Activated CD8-positive, alpha-beta memory T cell treated with anti-CD3 and anti-CD28 coated beads, Interleukin-2, amount 50 U/mL, for 4 hours (primary cell): ENCODE results near the gene ASF1B.
A peak's percentile ranks its signal among the peaks of the same experiment; 100 is the strongest.

Experiments used
- DNase-seq: peaks from one replicate; pipeline ENCODE4 v3.0.0-alpha.2; 2020

Gene ASF1B

DNA sequence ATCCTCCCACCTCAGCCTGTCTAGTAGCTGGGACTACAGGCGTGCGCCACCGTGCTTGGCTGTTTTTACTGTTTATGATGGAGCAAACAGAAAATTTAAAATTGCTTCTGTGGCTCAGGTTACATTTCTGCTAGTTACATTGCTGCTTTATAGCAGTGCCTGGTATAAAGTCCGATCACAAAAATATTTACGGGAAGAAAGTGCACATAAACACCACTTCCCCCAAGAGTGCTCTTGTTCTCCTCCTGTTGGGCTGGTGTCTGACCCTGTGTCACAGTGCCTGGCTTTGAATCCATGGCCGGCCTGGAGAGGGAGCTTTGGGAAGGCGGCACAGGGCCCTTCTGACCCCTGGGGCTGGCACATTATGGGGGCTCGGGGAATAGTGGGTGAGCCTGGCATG lies 30.7 kb downstream of the ASF1B start:
- no peak for DNase-seq

DNA sequence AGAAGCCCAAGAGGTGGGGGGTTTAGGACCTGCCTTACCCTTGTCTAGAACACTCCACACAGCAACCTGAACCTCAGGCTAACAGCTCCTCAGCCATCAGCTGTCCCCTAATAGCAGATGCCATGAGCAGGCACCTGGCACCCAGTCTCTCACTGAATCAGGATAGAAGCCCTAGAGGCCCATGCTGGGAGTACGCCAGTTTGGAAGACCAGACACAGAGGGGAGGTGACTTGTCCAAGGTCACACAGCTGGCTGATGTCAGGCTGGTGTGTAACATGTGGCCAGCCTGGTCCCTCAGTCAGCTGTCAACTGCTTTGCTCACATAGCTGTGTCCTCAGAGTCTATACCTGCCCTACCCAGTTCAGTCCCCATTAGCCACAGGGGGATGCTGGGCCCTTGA lies 33.1 kb downstream of the ASF1B start:
- no peak for DNase-seq

DNA sequence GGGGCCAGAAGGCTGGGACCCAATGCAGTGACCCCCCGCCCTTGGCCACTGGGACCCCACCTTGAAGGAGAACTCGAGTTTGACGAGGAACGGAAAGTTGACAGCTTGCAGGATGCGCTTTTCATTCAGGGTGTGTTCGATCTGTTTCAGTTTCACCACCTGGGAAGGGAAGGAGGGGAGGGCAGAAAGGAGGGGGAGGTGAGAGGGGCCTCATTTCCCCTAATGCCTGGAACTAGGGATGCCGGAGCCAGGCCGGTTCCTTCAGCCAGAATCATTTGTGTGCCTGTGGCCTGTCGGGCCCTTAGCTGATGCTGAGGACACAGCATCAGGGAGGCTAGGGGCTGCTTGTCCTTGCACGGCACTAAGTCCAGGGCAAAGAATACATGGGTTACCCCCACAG lies 33.6 kb downstream of the ASF1B start:
- no peak for DNase-seq

GRCh38 chr19:14102102-14102696 lies 34.2 kb downstream of the ASF1B start:
- DNase-seq: no peak

GRCh38 chr19:14101003-14101545 lies 35.3 kb downstream of the ASF1B start:
- no peak for DNase-seq

GRCh38 chr19:14097532-14098151 lies 38.7 kb downstream of the ASF1B start:
- DNase-seq: no peak

DNA sequence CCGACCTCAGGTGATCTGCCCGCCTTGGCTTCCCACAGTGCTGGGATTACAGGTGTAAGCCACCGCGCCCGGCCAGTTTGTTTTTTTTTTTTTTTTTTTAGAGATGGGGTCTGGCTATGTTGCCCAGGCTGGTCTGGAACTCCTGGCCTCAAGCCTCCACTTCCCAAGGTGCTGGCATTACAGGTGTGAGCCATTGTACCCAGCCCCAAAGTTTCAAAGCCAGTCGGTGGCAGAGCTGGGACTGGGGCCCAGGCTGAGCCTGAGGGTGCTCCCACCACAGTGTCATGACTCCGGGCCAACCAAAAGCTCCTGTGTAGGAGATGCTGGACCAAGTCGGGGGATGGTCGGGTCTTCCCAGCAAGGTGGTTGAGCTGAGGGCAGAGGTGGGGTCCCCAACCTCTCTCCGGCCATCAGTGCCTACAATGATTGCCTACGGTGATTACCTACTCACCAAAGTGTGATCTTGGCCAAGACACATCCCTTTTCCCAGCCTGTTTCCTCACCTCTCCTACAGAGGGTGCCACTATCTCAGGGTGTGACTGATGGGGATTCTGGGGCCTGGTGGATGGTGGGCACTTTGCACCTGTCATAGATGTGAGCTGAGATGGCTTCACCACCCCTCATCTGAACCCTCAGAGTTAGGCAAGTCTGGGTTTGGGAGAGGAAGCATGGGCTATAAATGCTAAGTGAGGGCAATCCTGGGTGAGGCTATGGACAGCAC lies 40.0 kb downstream of the ASF1B start:
- DNase-seq: no peak

- DNase-seq: no peak
These were observed 41.5 kb downstream of the ASF1B start for GRCh38 chr19:14094854-14095253.

DNA sequence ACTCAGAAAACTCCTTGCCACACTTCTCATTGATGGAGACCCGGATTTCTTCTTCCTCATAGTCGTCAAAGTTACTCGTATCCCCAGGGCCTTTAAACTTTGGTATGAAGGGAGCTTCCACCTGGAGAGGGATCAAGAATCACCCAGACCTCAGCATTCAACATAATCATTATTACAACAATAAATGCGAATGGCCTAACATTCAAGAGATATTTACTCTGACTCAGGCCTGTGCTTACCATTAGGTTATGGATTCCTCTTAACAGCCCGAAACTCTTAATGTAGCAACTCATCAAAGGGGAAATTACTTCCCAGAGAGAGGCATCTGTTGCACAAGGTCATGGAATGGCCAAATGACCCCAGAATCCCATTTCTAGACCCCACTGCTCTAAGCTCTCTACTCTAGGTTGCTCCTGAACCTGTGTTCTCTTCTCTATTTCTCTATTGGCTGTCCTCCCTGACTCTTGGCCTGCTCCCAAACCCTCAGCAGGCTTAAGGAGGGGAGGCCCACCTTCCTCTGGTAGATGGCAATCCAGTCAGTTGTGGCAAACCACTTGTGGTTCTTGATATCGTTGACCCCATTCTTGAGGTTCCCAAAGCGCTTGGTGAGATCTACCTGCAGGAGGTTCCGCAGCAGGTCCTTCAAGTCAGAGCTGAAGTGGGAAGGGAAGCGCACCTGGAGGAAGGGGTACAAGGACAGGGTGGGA lies 43.1 kb downstream of the ASF1B start:
- no peak for DNase-seq

- DNase-seq: peak; percentile 52
These were observed 44.5 kb downstream of the ASF1B start for GRCh38 chr19:14091813-14092462.

DNA sequence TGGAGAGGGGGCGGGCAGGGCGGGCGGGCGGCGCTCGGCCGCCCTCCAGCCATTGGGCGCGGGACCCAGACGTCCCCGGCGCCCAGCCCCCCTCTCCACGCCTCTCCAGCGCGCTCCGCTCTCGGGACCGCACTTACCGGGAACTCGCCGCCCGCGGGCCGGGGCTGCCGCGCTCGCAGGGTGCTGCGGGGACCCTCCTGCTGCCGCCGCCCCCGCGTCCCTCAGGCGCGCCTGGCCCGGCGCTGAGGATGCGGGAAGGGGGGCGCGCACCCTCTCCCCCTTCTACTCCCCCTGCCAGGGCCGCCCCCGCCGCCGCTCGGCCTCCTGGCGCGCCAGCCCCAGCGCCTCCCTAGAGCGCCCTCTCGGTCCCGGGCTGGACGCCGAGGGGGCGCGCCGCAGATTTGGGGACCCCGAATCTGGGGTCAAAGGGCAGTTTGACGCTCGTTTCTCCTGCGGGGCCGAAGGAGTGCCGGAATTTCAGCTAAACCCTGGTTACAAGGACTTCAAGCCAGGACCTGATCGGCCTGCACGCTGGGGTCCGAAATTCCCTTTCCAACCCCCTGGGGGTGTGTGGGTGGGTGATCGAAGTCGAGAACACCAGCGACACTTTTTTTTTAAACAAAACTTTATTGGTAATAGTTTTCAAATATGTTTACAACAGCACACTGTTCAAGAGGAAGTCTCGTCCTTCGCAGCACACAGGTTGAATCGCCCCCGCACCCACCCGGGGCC lies 45.1 kb downstream of the ASF1B start:
- DNase-seq: peak; percentile 57

- peak; percentile 86 for DNase-seq
These were observed 45.8 kb downstream of the ASF1B start, which contains the start of gene SAMD1 for GRCh38 chr19:14090509-14091080. SAMD1 (minus strand) TSS chr19:14090751.

DNA sequence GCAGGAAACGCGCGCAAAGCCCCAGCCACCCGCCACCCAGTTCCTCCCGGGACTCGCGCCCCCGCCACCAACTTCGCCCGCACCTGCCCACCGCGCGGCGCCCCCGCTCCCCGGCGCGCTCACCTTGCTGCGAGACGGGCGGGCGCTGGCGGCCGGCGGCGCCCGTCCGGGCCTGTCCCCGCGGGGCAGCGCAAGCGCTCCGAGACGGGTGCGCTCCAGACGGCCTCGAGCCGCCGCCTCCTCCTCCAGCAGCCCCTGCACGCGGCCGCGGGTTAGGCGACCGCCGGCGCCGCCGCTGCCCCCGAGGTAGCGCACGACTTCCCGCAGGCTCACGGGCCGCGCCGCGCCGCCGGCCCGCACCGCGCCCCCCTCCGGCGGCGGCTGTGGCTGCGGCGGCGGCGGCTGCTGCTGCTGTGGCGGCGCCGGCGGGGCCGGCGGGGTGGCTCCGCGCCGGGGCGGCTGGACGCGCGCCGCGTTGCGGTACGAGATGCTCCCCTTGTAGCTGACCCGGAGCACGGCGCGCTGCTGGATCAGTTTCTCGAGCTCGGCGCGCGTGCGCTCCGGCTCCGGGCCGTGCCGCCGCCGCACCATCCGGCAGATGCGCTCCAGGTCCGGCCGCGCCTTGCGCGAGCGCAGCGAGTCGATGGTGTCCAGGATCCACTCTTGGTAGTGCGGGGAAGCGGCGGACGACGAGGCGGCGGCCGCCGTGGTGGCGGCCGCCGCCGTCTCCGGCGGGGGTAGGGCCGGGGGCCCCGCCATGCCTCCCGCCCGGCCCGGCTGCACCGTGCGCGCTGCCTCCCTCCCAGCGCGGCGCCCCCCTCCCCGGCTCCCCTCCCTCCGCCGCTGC lies 46.5 kb downstream of the ASF1B start:
- DNase-seq: peak; percentile 54

DNA sequence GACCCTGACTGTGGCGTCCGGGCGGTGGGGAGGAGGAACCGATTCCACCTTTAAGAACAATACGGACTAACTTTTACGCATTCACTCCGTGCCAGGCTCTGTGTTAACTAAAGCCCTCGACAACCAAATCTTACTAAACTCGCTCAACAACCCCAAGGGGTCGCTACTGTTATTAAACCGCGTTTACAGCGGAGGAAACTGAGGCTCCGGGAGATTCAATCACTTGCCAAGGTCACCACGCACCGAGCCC lies 47.1 kb downstream of the ASF1B start:
- DNase-seq: no peak

DNA sequence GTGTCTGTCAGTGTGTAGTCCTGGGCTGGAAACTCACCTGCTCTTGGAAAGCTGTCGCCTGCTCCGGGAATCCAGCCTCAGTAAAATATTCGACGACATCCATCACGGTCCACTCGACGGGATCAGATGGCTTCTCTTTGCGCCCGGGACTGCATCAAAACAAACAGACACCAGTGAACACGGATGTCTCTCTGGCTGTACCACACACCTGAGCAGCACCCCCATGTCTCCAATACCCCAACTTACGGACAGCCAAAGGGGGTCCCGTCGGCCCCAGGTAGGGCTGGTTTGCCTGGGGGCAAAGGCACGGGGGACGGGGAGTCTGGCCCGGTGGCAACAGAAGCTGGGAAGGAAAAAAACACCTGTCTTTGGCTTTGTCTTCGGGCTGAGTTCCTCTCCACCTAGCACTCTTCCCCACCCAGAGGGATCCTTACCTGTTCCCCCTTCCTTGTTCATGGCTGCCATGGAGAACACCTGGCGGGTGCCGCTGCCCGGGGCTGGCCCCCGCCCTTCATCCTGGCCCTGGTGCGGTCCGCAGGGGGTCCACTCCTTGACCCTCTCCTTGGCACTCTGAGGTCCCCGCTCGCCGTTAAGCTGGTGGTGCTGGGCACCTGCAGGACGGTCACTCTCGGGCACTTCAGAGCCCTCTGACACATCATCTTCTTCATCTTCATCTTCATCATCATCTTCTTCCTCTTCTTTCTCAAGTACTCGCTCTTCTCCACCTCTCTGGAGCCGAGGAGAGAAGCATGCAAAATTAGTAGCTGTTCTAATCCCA lies 47.6 kb downstream of the ASF1B start:
- no peak for DNase-seq

- DNase-seq: no peak
These were observed 50.3 kb downstream of the ASF1B start for GRCh38 chr19:14086098-14086497.

GRCh38 chr19:14085309-14085995 lies 50.9 kb downstream of the ASF1B start, which contains the start of gene C19orf67:
C19orf67 (minus strand) TSS chr19:14085783; CDS start chr19:14085627, 156 bp downstream.
- no peak for DNase-seq

- DNase-seq: no peak
These were observed 53.8 kb downstream of the ASF1B start for GRCh38 chr19:14082675-14082960.

DNA sequence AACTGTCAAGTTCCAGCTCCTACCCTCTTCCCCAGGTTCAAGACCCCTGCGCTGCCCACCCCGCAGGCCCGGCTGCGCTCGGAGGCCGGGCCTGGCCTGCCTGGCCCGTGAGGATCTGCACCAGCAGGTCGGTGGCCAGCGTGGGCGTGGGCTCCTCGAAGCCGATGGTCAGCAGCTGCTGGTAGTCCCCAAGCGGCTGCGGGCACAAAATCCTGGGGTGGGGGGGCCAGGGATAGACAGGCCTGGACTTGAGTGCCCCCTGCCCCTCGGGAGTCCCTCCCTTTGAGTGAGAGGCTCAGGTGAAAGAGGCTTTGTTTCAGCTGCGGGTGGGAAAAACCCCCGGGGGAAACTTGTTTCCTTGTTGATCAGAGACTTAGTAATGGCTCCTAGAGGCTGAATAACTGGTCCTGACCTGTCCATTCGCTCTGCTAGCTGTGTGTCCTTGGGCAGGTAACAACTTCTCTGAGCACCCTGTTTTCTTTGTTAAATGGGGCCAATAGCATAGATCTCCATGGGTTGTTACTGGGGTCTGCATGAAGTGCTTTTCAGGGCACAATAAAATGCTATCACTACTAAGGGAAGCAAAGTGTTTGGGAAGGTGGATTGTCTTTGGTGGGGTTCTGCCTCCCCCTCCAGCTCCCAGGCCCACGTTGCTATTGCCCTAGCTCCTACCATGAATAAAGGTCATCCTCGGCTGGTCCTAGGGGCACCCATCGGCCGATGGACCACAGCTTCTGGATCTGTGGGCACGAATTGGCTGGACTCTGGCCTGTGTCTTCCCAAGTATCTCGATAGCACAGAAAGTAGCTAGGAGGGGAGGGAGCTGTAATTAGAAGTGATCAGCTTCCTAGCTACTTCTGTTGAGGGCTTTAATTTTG lies 54.4 kb downstream of the ASF1B start:
- peak; percentile 40 for DNase-seq
